Fibroblast of lung (primary cell): ENCODE results near the gene COG5.

Experiments
- CTCF ChIP-seq, 2 donors: IDR thresholded peaks in 1 of 2; conservative IDR thresholded peaks in 1 of 2; 1 replicate in 1 of 2; 2 replicates in 1 of 2; pipeline ENCODE4 v1.5.1; 2011 to 2012; ENCODE audit warnings: low read length in 2 of 2, control low read depth in 1 of 2, inconsistent platforms in 1 of 2, low read depth in 1 of 2, mild to moderate bottlenecking in 1 of 2
- EZH2 ChIP-seq: IDR thresholded peaks from 2 replicates; pipeline ENCODE4 v1.5.1; 2012; ENCODE audit warnings: low read length, control low read depth, mild to moderate bottlenecking; ENCODE audit errors: missing control alignments

GRCh38 chr7:107534139-107534538 is 29.6 kb downstream of the COG5 start:
- TF ChIP-seq CTCF (conservative IDR thresholded peaks at IDR 0.05 in 1 of 2, IDR thresholded peaks at IDR 0.05 in 1 of 2; ENCODE audit: low read depth in 1 of 2, low read length in 2 of 2) (no peak), EZH2 (no peak)
